Adrenal gland (tissue), 5 donors: Measurements from ENCODE around the gene DDX51.

ENCODE experiments used
- POLR2A ChIP-seq, 2 donors: fragments of 450-650 bp; IDR thresholded peaks; one replicate each; pipeline ENCODE4 v1.6.1; 2017; ENCODE audit warnings: antibody characterized with exemption in 2 of 2, mild to moderate bottlenecking in 2 of 2, moderate library complexity in 1 of 2
- TF ChIP-seq, protein P1 (sequence below), 6 experiments: fragments of 450-650 bp in 4 of 6; fragments of 200-600 bp in 2 of 6; sonication (generic) in 1 of 6; IDR thresholded peaks; 1 replicate in 5 of 6; 2 replicates in 1 of 6; pipeline versions ENCODE4 v1.5.1 to v1.8.0; 2016 to 2021; ENCODE audit warnings: antibody characterized with exemption in 6 of 6, mild to moderate bottlenecking in 2 of 6, moderate library complexity in 1 of 6
- donor health status: DM: no; HTN: no; CAD: no.

DNA sequence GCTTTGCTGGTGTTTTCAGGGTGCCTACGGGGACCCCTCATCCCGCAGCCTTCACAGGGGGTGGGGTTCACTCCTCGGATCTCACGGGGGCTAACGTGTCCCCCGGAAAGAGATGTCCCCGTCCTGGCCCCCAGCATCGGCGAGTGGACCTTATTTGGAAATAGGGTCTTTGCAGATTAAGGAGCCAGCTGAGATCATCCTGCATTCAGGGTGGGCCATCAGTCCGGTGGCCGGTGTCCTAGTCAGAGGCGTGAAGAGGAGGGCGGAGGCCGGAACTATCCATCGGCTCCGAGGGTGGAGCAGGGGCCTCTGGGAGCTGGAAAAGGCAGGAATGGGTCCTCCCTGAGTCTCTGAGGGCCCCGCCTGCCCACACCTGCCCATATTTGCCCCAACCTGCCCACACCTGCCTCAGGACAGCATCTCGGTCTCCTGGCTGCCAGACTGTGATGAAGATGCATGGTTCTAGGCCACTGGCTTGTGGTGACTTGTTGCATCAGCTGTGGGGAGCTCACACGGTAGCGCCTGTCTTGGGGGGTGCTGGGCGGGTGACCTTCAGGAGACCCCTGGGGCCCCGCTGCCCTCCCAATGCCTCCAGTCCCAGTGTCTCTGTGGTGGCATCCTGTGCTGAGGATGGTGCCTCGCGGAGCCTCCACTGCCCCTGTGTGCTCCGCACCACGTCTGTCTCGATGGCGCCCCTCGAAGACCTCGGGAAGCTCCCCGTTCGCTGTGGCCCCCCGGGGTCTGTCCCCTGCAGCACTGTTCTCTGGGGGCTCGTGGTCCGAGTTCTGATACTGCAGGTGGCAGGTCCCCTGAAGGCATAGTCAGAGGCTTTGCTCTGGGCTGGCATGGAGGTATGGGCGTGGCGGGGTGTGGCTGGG is 14.8 kb upstream of the DDX51 start:
- TF ChIP-seq, protein P1, sequence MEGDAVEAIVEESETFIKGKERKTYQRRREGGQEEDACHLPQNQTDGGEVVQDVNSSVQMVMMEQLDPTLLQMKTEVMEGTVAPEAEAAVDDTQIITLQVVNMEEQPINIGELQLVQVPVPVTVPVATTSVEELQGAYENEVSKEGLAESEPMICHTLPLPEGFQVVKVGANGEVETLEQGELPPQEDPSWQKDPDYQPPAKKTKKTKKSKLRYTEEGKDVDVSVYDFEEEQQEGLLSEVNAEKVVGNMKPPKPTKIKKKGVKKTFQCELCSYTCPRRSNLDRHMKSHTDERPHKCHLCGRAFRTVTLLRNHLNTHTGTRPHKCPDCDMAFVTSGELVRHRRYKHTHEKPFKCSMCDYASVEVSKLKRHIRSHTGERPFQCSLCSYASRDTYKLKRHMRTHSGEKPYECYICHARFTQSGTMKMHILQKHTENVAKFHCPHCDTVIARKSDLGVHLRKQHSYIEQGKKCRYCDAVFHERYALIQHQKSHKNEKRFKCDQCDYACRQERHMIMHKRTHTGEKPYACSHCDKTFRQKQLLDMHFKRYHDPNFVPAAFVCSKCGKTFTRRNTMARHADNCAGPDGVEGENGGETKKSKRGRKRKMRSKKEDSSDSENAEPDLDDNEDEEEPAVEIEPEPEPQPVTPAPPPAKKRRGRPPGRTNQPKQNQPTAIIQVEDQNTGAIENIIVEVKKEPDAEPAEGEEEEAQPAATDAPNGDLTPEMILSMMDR (IDR thresholded peaks at IDR 0.05): no peak
- TF ChIP-seq POLR2A (IDR thresholded peaks at IDR 0.05): no peak
